MM.1S (cell line): Measurements from ENCODE around the gene MEIS2.

ENCODE experiments used
- DNase-seq: peaks from one replicate; pipeline ENCODE4 v3.0.0-alpha.2; 2015
- H2AFZ ChIP-seq: fragments of 300-600 bp; sonication (generic); 2 replicates; pipeline ENCODE4 v1.6.0; 2016; ENCODE audit warnings: antibody characterized with exemption, low read length
- H3F3A ChIP-seq: fragments of 300-600 bp; sonication (generic); 2 replicates; pipeline ENCODE4 v1.6.1; 2016; ENCODE audit warnings: mild to moderate bottlenecking, antibody characterized with exemption, low read length, moderate library complexity, mixed read lengths; ENCODE audit not compliant: insufficient read depth
- H3K27ac ChIP-seq: fragments of 300-600 bp; sonication (generic); 2 replicates; pipeline ENCODE4 v1.5.1; 2016; ENCODE audit warnings: mild to moderate bottlenecking, low read length
- H3K27me3 ChIP-seq: fragments of 300-600 bp; sonication (generic); replicated peaks from 2 replicates; pipeline ENCODE4 v1.6.0; 2016; ENCODE audit warnings: low read length; ENCODE audit not compliant: insufficient read depth
- H3K36me3 ChIP-seq: fragments of 300-600 bp; sonication (generic); replicated peaks from 2 replicates; pipeline ENCODE4 v1.6.1; 2016; ENCODE audit warnings: mild to moderate bottlenecking, low read length, mixed read lengths; ENCODE audit not compliant: insufficient read depth
- H3K4me1 ChIP-seq: fragments of 300-600 bp; sonication (generic); 2 replicates; pipeline ENCODE4 v1.6.1; 2016; ENCODE audit warnings: low read length, mixed read lengths
- H3K4me2 ChIP-seq: fragments of 300-600 bp; sonication (generic); 2 replicates; pipeline ENCODE4 v1.6.0; 2016; ENCODE audit warnings: low read depth, low read length
- H3K4me3 ChIP-seq: fragments of 300-600 bp; sonication (generic); 2 replicates; pipeline ENCODE4 v1.5.1; 2016; ENCODE audit warnings: low read length, mixed read lengths
- H3K79me2 ChIP-seq: fragments of 300-600 bp; sonication (generic); 2 replicates; pipeline ENCODE4 v1.6.1; 2016; ENCODE audit warnings: mixed run types, low read length, mixed read lengths
- H3K9ac ChIP-seq: fragments of 300-600 bp; sonication (generic); 2 replicates; pipeline ENCODE4 v1.6.1; 2016; ENCODE audit warnings: low read length, mixed read lengths
- H3K9me2 ChIP-seq: fragments of 300-600 bp; sonication (generic); replicated peaks from 2 replicates; pipeline ENCODE4 v1.6.1; 2016; ENCODE audit warnings: mild to moderate bottlenecking, low read length, mixed read lengths; ENCODE audit not compliant: insufficient read depth
- H3K9me3 ChIP-seq: fragments of 300-600 bp; sonication (generic); replicated peaks from 2 replicates; pipeline ENCODE4 v1.6.1; 2016; ENCODE audit warnings: mild to moderate bottlenecking, low read length, mixed read lengths; ENCODE audit not compliant: insufficient read depth
- H4K20me1 ChIP-seq: fragments of 300-600 bp; sonication (generic); 2 replicates; pipeline ENCODE4 v1.6.1; 2016; ENCODE audit warnings: mild to moderate bottlenecking, low read length, moderate library complexity, mixed read lengths; ENCODE audit not compliant: insufficient read depth
- EZH2 ChIP-seq: fragments of 300-600 bp; sonication (generic); optimal IDR thresholded peaks from 2 replicates; pipeline ENCODE3; 2017; ENCODE audit warnings: low read depth, mild to moderate bottlenecking, antibody characterized with exemption, low read length, mixed read lengths
- EZH2phosphoT487 ChIP-seq: fragments of 300-600 bp; sonication (generic); IDR thresholded peaks from 2 replicates; pipeline ENCODE4 v1.6.1; 2018; ENCODE audit warnings: antibody characterized with exemption, low read length
- TF ChIP-seq, protein P1 (sequence below): fragments of 300-600 bp; sonication (generic); IDR thresholded peaks from 2 replicates; pipeline ENCODE4 v1.5.1; 2016; ENCODE audit warnings: antibody characterized with exemption, low read length, mixed read lengths

The MEIS2 gene

DNA sequence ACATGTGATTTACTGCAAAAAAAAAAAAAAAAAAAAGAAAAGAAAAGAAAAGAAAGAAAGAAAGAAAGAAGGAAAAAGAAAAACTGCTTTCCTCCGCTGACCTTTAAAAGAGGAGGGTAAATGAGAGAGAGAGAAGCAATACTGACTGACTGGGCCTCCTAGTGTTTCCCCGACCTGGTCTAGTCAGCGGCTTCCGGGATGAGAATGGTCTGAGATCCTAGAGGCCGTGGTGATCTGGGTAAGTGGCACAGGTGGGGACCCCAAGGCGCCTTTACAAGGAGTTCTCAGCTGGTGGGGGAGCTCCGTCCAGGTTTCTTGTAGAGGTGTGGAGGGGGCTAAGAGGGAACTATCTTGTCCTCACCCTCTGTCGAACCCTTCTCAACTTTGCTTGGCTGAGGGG lies 223.1 kb downstream of the MEIS2 start:
- no peaks in the 10 kb centered on the region for H3K9me3 ChIP-seq
- peak overlapping the region; percentile 50; the same call in 1 of the 2 replicates for H3K4me3 ChIP-seq
- no peaks in the 10 kb centered on the region for H3K4me1 ChIP-seq
- no peaks in the 10 kb centered on the region for H3K79me2 ChIP-seq
- no peaks in the 10 kb centered on the region for H3F3A ChIP-seq
- H3K9ac ChIP-seq, result no peak overlapping the region; the same call in 1 of the 2 replicates
- peak overlapping the region; percentile 0; the same call in 1 of the 2 replicates for H3K27ac ChIP-seq
- TF ChIP-seq, protein P1, sequence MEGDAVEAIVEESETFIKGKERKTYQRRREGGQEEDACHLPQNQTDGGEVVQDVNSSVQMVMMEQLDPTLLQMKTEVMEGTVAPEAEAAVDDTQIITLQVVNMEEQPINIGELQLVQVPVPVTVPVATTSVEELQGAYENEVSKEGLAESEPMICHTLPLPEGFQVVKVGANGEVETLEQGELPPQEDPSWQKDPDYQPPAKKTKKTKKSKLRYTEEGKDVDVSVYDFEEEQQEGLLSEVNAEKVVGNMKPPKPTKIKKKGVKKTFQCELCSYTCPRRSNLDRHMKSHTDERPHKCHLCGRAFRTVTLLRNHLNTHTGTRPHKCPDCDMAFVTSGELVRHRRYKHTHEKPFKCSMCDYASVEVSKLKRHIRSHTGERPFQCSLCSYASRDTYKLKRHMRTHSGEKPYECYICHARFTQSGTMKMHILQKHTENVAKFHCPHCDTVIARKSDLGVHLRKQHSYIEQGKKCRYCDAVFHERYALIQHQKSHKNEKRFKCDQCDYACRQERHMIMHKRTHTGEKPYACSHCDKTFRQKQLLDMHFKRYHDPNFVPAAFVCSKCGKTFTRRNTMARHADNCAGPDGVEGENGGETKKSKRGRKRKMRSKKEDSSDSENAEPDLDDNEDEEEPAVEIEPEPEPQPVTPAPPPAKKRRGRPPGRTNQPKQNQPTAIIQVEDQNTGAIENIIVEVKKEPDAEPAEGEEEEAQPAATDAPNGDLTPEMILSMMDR, result no peak
- TF ChIP-seq EZH2phosphoT487 (no peak), EZH2 (no peak)
- H3K36me3 ChIP-seq, result no peaks in the 10 kb centered on the region
- H3K27me3 ChIP-seq, result no peaks in the 10 kb centered on the region
- no peak for DNase-seq
- no peaks in the 10 kb centered on the region for H4K20me1 ChIP-seq
- H3K4me2 ChIP-seq, result peak overlapping the region; percentile 64; the same call in 1 of the 2 replicates
- no peaks in the 10 kb centered on the region for H3K9me2 ChIP-seq
- peak overlapping the region; percentile 87 for H2AFZ ChIP-seq

DNA sequence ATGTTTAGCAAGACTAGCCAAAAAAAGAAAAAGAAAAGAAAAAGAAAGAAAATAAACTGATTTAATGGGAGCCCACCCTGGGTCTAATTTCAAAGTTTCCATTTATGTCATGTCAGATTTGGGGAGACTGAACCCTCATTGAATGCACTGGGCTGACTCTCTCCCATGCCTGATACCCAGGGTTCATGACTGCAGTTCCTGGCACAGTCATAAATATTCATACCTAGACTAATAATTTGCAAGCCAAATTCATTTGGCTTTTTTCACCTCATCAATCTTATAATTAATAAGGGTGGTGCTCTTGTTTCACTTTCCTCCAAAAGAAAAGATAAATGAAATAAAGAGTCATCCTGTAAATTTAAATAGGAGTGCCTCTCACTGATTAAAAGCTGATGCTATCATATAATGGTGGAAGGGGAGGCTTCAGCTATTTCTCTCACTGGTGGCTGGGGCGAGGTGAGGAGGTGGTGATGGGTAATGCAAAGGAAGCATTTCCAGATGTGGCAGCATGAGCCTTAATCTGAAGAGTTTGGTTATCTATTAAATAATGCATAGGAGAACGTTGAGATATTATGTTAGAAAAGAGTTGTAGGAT lies 224.5 kb downstream of the MEIS2 start:
- no peak for DNase-seq
- Histone ChIP-seq H3K4me2 (no peak overlapping the region), H3K27me3 (no peaks in the 10 kb centered on the region)

DNA sequence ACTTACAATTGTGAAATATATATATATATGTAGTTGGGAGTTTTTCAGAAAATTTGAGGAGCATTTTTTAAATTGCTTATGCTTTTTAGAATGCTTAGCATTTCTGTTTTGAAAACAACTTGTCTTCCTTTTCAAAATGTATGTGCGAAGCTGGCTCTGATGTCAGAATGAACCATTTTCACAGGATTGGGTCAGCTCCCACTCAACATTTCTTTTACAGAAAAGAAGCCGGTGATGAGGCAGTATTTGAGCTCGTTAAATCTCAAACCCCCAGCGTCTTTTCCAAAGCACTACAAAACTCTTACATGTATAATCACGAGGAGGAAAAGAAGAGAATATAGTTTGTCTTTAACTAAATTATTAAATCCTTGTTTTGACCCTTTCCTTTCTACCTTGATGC lies 225.4 kb downstream of the MEIS2 start:
- Histone ChIP-seq H3K9me3 (no peaks in the 10 kb centered on the region), H3K36me3 (no peaks in the 10 kb centered on the region), H3K4me3 (no peak overlapping the region), H3K27ac (no peak overlapping the region), H4K20me1 (no peaks in the 10 kb centered on the region), H3K79me2 (no peaks in the 10 kb centered on the region), H3K9ac (no peak overlapping the region), H3K27me3 (no peaks in the 10 kb centered on the region), H3F3A (no peaks in the 10 kb centered on the region), H3K4me1 (no peaks in the 10 kb centered on the region), H3K4me2 (no peak overlapping the region), H3K9me2 (no peaks in the 10 kb centered on the region), H2AFZ (no peak overlapping the region)
- TF ChIP-seq, protein P1, result no peak
- TF ChIP-seq EZH2phosphoT487, result no peak
- TF ChIP-seq EZH2, result no peak
- no peak for DNase-seq

More for the DNA sequence above, 224.5 kb downstream of the MEIS2 start:
- Histone ChIP-seq H3K79me2 (no peaks in the 10 kb centered on the region), H3F3A (no peaks in the 10 kb centered on the region), H3K27ac (no peak overlapping the region), H3K4me3 (no peak overlapping the region), H4K20me1 (no peaks in the 10 kb centered on the region), H3K4me1 (no peaks in the 10 kb centered on the region), H3K36me3 (no peaks in the 10 kb centered on the region), H3K9ac (no peak overlapping the region), H2AFZ (no peak overlapping the region), H3K9me3 (no peaks in the 10 kb centered on the region), H3K9me2 (no peaks in the 10 kb centered on the region)
- TF ChIP-seq EZH2 (no peak), EZH2phosphoT487 (no peak)
- TF ChIP-seq, protein P1, result no peak
